HFF-Myc (cell line): ENCODE data around the gene NADSYN1.

Source experiments
- DNase-seq: peaks from one replicate; pipeline ENCODE4 v3.0.0-alpha.2; 2011; ENCODE audit warnings: low read depth; ENCODE audit errors: extremely low read depth
- H3K4me3 ChIP-seq: replicated peaks from 2 replicates; pipeline ENCODE4 v1.5.1; 2011; ENCODE audit warnings: low read depth, mild to moderate bottlenecking, control low read depth, low read length
- TF ChIP-seq, protein P1 (sequence below): IDR thresholded peaks from 2 replicates; pipeline ENCODE4 v1.5.1; 2012; ENCODE audit warnings: mild to moderate bottlenecking, low read depth, low read length, control low read depth; ENCODE audit errors: missing control alignments

Gene NADSYN1

DNA sequence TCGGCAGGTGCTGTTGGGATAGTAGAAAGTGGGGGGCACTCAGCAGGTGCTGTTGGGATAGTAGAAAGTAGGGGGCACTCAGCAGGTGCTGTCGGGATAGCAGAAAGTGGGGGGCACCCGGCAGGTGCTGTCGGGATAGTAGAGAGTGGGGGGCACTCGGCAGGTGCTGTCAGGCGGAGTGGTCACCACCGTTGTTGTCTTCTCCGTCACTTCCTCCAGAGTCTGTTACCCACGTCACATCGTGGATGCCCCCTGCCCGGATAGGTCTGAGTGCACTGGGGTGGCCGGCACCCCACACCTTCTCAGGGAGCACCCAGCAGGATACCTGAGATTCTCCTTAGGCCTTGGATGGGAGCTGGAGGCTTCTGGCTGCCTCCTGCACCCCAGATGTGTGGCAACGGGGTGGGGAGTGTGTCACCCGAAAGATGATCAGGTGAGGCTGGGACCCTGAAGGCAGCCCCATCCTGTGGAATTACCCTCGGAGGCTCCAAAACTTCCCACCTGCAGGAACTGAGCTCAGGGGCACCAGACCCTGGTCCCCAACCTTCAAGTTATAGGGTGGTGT lies 50.0 kb downstream of the NADSYN1 start:
- TF ChIP-seq, protein P1, sequence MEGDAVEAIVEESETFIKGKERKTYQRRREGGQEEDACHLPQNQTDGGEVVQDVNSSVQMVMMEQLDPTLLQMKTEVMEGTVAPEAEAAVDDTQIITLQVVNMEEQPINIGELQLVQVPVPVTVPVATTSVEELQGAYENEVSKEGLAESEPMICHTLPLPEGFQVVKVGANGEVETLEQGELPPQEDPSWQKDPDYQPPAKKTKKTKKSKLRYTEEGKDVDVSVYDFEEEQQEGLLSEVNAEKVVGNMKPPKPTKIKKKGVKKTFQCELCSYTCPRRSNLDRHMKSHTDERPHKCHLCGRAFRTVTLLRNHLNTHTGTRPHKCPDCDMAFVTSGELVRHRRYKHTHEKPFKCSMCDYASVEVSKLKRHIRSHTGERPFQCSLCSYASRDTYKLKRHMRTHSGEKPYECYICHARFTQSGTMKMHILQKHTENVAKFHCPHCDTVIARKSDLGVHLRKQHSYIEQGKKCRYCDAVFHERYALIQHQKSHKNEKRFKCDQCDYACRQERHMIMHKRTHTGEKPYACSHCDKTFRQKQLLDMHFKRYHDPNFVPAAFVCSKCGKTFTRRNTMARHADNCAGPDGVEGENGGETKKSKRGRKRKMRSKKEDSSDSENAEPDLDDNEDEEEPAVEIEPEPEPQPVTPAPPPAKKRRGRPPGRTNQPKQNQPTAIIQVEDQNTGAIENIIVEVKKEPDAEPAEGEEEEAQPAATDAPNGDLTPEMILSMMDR, result no peak
- H3K4me3 ChIP-seq, result no peak overlapping the region
- no peak for DNase-seq

DNA sequence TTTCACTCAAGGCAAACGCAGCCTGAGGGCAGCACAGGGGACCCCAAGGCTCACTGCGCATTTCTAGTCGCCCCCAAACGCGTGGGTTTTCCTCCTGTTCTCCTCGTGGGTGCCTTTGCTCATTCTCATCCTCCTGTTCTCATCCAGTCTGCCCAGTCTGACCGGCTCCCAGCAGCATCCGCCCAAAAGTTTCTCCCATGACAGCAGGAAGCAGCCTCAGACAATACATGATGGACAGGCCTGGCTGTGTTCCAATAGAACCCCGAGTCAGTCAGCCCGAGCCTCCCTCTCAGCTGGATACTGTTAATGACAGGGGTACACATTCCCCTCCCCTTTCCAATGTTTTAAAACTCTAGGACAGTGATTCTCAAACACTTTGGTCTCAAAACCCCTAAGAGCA lies 51.5 kb downstream of the NADSYN1 start:
- TF ChIP-seq, protein P1, result no peak
- no peak for DNase-seq
- H3K4me3 ChIP-seq, result no peak overlapping the region

DNA sequence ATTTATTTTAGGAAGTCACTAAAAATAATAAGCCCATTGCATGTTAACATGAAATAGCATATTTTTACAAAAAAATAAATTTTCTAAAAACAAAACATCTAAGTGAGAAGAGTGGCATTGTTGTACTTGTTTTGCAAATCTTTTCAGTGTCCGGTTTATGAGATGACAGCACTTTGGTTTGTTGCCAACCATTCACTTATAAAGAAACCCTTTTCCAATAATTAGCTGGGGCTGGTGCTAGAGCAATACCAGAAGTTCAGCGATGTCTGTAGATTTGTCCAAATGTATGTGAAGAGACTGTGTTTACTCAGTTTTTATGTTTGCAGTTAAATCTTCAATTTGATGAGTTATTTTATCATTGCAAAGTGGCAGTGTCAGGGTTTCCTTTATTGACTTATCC lies 52.0 kb downstream of the NADSYN1 start:
- no peak for DNase-seq
- TF ChIP-seq, protein P1, result no peak

DNA sequence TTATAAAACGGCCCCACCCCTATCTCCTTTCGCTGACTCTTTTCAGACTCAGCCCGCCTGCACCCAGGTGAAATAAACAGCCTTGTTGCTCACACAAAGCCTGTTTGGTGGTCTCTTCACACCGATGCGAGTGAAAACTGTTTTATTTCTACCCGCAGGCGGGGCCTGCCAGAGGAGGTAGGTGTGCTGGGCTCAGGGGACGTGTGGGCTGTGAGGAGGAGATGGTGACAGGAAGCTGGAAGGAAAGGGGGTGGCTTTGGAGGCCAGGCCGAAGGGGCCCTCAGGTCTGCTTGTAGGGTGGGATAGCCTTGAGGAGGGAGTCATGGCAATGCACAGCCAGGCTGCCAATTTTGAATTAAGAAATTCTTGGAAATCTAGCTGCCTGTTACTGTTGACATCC lies 52.8 kb downstream of the NADSYN1 start:
- TF ChIP-seq, protein P1, result no peak
- no peak overlapping the region for H3K4me3 ChIP-seq
- DNase-seq, result no peak

More for the DNA sequence above, 52.0 kb downstream of the NADSYN1 start:
- H3K4me3 ChIP-seq, result no peak overlapping the region

DNA sequence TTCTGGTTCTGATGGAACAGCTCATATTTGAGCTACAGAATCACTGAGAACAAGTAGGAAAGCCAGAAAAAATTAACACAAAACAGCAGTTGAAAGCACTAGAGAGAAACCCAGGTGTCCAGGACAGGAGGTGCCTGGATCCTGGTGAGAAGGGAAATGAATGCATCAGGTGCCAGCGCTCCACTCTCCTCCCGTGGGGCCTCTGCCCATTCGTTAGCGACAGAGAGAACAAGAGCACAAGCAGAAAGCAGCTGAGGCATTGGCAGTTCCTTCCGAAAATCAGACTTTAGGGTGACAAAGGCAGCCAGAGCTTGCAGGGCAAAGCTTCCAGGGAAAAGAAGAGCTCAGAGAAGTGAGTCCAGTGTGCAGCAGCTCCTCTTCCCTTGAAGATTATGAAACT lies 54.1 kb downstream of the NADSYN1 start:
- TF ChIP-seq, protein P1, result no peak
- no peak for DNase-seq
- no peak overlapping the region for H3K4me3 ChIP-seq

DNA sequence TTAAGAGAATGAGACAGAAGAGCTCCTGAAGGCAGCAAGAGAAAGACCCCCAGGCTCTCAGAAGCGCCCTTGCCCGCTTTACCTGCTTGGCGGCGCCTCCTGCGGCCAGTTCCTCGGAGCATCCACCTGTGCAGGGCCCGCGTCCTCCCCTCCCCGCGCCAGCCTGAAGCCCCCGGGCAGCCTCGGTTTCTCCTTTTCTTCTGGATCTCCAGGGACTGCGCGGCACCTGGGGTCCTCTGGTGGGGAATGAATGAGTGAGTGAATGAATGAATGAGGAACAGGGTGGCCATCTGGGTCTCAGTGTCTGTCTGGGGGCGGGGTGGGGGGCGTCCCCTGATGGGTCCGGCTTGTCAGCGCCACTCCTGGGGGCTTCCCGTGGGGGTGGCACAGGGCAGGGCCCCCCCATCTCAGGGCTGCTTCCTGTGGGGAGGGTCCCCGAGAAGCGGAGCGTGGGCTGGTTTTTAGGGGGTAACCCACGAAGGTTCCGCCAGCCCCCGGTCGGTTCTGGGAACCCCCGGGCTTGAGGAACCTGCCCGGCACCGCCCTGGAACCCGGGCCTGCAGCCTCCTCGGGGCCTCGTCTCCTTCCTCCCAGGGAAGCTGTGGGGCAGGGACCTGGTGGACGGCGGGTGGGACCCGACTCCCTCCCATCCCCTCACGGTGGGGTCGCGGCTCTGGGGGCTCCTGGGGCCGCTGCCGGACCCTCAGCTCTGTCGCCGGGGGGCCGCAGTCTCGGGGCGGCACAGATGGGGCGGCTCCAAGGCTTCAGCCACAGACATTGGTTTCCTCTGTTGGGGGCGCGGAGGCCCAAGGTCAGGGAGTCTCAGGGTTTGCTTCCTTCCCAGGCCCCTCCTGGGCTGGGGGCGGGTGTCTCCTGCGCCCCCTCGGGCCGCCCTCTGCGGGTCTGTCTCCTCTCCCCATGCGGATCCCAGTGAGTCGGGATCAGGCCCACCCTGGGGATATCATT lies 65.8 kb downstream of the NADSYN1 start:
- DNase-seq, result no peak
- no peak overlapping the region for H3K4me3 ChIP-seq
- TF ChIP-seq, protein P1, result no peak

DNA sequence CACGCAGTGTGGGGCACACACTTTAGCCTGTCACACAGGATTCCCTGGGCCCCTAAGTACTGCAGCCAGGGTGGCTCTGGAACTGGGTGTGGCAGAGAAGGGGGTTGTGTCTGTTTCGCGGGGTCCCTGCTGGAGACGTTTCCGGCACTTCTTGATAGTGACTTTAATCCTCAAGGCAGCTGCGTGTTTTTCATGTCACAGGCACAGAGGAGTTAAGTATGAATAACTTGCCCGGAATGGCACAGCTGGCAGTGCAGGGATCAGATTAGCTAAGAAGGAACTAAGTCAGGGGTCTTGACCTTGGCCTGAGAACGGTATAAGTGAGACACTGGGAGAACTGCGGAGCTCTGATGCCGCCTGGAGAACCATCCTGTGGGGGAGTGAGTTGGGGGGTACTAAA lies 66.5 kb downstream of the NADSYN1 start:
- TF ChIP-seq, protein P1, result no peak

More for the DNA sequence above, 66.5 kb downstream of the NADSYN1 start:
- DNase-seq, result no peak
- no peak overlapping the region for H3K4me3 ChIP-seq
